GM13977 (cell line): ENCODE results near the gene ITPKC.

Experiments used
- DNase-seq: peaks from one replicate; pipeline ENCODE4 v3.0.0; 2012; ENCODE audit warnings: low spot score
- CTCF ChIP-seq: IDR thresholded peaks from 2 replicates; pipeline ENCODE4 v1.5.1; 2012; ENCODE audit warnings: mild to moderate bottlenecking, control low read depth; ENCODE audit not compliant: insufficient read depth; ENCODE audit errors: extremely low read depth, missing control alignments
- in situ Hi-C: fragments of 300-500 bp; cut with MboI; formaldehyde crosslinking; loops from one replicate; pipeline ENCODE4 v1.12.0; 2022; ENCODE audit warnings: low sequenced_read_pairs, low pct_unique_long_range_greater_than_20kb, mixed read lengths, inconsistent platforms; ENCODE audit not compliant: unreplicated experiment

The ITPKC gene

GRCh38 chr19:40673397-40673796 is 43.5 kb upstream of the ITPKC start:
- TF ChIP-seq CTCF, result no peak
- no peak for DNase-seq
- in situ Hi-C loops, result loop anchor here (25.0 kb wide), 1 partner anchor 464 kb away; no protein-coding TSS in a partner anchor

GRCh38 chr19:40674291-40674690 is 42.6 kb upstream of the ITPKC start:
- DNase-seq, result no peak
- no peak for TF ChIP-seq CTCF
- in situ Hi-C loops, result loop anchor here (25.0 kb wide), 1 partner anchor 463 kb away; no protein-coding TSS in a partner anchor

GRCh38 chr19:40677156-40677555 is 39.8 kb upstream of the ITPKC start:
- in situ Hi-C loops, result no loop called here
- no peak for TF ChIP-seq CTCF

GRCh38 chr19:40681039-40681438 is 35.9 kb upstream of the ITPKC start:
- no peak for DNase-seq
- no peak for TF ChIP-seq CTCF
- in situ Hi-C loops, result no loop called here

More at GRCh38 chr19:40677156-40677555, 39.8 kb upstream of the ITPKC start:
- DNase-seq, result no peak

- DNase-seq, result no peak
- in situ Hi-C loops, result no loop called here
- no peak for TF ChIP-seq CTCF
Measured at GRCh38 chr19:40682431-40682964, 34.4 kb upstream of the ITPKC start.

- no peak for TF ChIP-seq CTCF
- in situ Hi-C loops, result no loop called here
Measured at GRCh38 chr19:40683437-40683836, 33.5 kb upstream of the ITPKC start.

More at GRCh38 chr19:40683437-40683836, 33.5 kb upstream of the ITPKC start:
- no peak for DNase-seq
